SHP77 (cell line): ENCODE results near the gene GRK3.
"Not testable (repeated sequence)": the region's sequence is repeated elsewhere in the genome, so short reads cannot be mapped to it uniquely, and the experiment has no call there.

Experiments used
- DNase-seq, 2 experiments: peaks; one replicate each; lab custom pipeline; 2025; lab: John Stamatoyannopoulos, UW

The GRK3 gene

GRCh38 chr22:25564320-25564978, at the start of gene GRK3:
TSS of gene GRK3 (plus strand) at chr22:25564675. CDS start at chr22:25565041, 366 bp downstream.
- DNase-seq = peak in 1 of 2 experiments; percentile 57

- DNase-seq = no peak
Measured at GRCh38 chr22:25518000-25518663, 46.3 kb upstream of the GRK3 start.

DNA sequence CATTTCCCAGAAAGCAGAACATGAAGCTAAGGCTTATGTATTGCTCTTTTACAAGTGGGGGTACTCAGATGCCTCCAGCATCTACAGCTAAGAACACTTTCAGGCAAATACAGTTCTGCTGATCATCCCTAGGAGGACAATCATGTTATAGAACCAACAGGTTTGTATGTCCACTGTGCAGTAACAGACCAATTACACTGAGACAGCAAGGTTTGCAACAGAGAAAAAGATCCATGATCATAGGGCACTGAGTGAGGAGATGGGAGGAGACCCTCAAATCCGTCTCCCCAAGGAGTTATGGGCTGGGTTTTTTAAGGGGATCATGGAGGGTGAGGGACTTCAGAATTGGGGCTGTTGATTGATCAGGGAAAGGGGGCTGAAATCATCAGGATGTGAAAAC, 39.1 kb upstream of the GRK3 start:
- no peak for DNase-seq

- not testable (repeated sequence) for DNase-seq
Measured at GRCh38 chr22:25525804-25526584, 38.5 kb upstream of the GRK3 start.

DNA sequence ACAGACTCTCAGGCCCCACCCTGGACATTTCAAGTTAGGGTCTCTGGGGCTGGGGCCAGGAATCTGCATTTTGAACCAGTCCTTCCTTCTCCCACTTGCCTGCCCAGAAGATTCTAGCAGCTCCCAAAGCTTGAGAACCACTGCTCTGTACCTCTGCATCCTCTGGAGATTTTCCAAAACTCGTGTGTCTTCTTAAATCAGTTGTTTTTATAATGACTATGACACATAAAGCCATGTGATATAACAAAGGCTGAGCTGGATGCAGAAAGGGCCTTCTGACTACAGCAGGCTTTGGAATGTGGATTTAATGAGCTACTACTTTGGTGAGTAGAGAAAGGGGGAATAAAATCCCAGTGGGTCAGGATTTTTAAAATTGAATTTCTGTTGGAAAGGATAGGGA, 37.5 kb upstream of the GRK3 start:
- DNase-seq = not testable (repeated sequence)

GRCh38 chr22:25528068-25528467, 36.4 kb upstream of the GRK3 start:
- not testable (repeated sequence) for DNase-seq

GRCh38 chr22:25529059-25529458, 35.4 kb upstream of the GRK3 start:
- DNase-seq = not testable (repeated sequence)

DNA sequence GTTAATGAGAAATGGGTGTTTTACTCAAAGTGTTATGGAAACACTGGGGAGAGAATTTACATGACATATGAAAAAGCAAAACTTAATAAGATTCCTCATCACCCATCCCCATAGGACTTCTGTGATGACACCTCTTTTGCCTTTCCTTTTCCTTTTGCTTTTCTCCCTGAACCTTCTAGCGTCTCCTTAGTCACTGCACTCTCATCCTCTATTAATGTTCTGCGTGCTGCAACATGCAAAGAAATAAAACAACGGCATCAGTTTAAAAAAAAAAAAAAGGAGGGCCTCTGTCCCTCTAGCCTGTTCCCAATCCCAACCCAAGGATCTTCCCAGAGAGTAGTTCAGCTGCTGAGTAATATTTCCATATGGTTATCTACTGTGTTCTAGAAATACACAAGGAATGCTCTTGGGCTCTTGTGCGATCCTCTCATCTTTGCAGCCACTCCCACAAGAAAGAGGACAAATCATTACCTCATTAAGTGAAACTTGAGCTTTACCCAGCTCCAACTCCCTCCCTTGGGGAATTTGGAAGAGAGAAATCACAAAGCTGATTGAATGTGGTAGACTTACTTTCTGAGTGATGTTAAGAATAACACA, 34.8 kb upstream of the GRK3 start:
- DNase-seq = not testable (repeated sequence)

GRCh38 chr22:25531677-25532076, 32.8 kb upstream of the GRK3 start:
- not testable (repeated sequence) for DNase-seq

DNA sequence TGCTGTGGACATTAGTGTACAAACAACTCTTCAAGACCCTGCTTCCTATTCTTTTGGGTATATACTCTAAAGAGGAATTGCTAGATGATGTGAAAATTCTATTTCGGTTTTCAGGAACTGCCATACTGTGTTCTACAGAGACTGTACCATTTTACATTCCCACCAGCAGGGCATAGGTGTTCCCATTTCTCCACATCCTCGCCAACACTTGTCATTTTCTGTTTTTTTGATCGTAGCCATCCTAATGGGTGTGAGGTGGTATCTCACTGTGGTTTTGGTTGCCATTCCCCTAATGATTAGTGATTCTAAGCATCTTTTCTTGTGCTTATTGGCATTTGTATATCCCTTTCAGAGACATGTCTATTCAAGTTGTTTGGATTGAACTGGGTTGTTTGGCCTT, 29.8 kb upstream of the GRK3 start:
- DNase-seq = no peak

- no peak for DNase-seq
Measured at GRCh38 chr22:25536589-25536988, 27.9 kb upstream of the GRK3 start.

DNA sequence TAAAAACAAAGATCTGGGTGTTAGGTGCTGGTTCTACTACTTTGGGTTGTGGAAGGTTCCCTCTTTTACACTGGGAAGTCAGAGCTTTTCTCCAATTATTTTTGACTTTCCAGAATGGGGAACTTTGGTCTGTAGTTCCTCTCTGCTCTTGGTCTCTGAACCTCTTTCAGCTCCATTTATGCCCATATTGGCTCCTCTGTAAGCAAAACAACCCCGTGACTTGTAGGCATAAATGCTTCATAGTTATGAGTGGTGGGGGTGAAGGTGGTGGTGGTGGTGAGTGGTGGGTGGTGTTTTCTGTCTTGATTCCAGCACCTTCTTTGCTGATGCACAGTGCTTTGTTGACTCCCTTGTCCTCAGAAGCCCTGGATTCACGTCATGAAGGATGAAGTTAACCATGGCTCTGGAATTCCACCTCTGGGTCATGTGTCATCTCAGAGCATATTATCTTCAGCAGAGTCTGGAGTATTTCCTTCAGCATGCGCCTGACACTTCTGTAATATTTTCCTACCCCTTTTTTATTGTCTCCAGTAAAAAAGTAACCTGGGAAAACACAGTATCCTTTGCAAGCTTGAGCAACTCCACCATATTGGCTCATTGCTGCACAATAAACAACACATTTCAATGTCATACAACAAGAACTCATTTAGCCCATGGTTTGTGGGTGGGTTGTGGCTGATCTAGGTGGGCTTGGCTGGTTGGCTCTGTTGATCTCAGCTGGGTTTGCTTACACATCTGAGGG, 24.1 kb upstream of the GRK3 start:
- no peak for DNase-seq

DNA sequence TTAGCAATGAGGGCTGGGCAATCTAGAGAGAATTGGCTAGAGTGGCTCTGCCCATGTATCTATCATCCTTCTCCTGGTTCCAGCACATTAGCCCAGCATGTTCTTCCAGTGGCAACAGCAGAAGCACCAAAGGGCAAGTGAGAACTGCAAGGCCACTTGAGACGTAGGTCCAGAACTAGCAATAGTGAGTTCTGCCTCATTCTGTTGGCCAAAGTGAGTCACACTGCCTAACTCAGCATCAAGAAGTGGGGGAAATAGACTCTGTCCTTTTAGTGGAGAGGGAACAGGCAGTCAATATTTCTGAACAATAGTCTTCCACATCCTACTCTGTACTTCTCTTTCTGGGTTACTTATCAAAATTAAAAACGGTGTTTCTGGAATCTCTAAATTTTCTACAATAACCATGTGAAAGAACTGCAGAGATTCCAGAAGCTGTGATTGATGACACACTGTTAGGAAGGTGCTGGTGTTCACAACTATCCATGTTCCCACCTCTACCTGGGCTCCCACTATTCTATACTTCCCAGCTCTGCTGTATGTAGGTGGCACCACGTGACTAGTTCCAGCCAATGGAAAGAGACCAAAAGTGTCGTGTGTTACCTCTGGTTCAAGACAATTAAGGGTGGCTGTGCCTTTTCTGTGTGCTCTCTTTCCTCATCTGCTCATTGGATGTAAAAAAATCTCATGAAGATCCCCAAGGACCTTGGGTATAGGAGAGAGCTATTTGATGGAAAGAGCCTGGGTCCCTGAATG, 23.4 kb upstream of the GRK3 start:
- DNase-seq = no peak

GRCh38 chr22:25542191-25542590, 22.3 kb upstream of the GRK3 start:
- no peak for DNase-seq

DNA sequence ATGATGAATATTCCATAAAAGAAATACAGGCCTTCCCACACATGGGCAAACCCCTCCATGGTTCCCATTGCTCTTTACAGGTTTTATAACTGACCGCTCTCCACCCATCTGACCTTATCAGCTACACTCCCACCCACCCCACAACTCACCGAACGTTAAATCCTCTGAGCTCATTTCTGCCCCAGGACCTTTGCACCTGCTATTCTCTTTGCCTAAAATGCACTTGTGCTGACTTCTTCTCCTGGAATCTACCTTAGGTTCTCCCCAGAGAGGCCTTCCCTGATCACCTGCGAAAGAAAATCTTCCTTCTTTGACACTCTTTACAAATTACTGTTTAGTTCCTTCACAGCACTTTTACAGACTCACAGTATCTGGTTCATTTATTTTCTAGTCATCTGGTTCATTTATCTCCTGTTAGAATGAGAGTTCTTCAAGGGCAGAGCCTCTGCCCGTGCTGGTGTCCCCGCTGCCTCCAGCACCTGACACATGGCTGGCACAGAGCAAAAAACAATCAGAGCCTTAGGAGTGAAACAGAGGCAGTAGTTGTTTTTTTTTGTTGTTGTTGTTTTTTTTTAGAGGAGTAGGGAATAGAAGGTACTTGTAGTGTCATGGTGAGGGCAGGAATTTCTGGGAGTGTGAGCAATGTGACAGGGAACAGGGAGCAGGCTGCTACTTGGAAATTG, 21.6 kb upstream of the GRK3 start:
- DNase-seq = no peak

- no peak for DNase-seq
Measured at GRCh38 chr22:25545146-25545545, 19.3 kb upstream of the GRK3 start.

- no peak for DNase-seq
Measured at GRCh38 chr22:25545672-25546071, 18.8 kb upstream of the GRK3 start.

GRCh38 chr22:25546242-25546641, 18.2 kb upstream of the GRK3 start:
- no peak for DNase-seq

DNA sequence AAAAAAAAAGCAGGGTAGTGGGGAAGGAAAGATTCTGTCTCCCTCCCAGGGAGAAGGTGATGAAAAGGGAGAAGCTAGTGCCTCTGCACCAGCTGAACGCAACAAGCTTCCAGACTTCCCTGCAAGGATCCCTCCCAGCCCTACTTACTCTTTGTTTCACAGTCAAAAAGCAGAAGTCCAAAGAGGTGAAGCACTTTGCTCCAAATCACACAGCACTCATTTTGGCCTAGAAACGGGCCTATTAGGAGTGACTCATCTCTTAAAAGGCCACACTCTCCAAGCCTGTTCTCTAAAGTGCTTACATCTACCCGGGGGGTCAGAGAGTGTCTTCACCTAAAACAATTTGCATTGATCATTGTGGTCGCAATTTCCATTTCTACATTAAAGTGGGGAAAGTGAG, 17.7 kb upstream of the GRK3 start:
- no peak for DNase-seq

GRCh38 chr22:25548866-25549464, 15.5 kb upstream of the GRK3 start:
- DNase-seq = no peak
